ENCODE results near the gene PIP. TPM values are rescaled to one million over a fixed set of nuclear protein-coding genes. Genes with fewer than 3 reads are reported as not detected.
"Not testable (repeated sequence)": the region's sequence is repeated elsewhere in the genome, so short reads cannot be mapped to it uniquely, and the experiment has no call there.

The PIP gene
- total and polyA plus RNA-seq, 4 donors = not detected

GRCh38 chr7:143120691-143121405 is 11.0 kb upstream of the PIP start:
- Histone ChIP-seq H3K27me3 (ENCODE audit: control insufficient read depth in 1 of 2, insufficient read depth in 2 of 2, low read length in 1 of 2) (no peaks in the 10 kb centered on the region), H3K4me1 (ENCODE audit: control insufficient read depth in 1 of 2, insufficient read depth in 2 of 2, low read length in 2 of 2) (no peaks in the 10 kb centered on the region), H3K27ac (ENCODE audit: low read depth in 1 of 2, low read length in 2 of 2) (no peak overlapping the region), H3K4me3 (ENCODE audit: low read length in 2 of 2) (no peak overlapping the region), H3K9me3 (ENCODE audit: control insufficient read depth, low read length) (no peaks in the 10 kb centered on the region), H3K36me3 (ENCODE audit: control insufficient read depth in 1 of 2, insufficient read depth in 2 of 2, low read length in 1 of 2) (no peaks in the 10 kb centered on the region)
- intact Hi-C loops (cut with DNase I) = no loop called here
- DNase-seq (no peak), ATAC-seq (ENCODE audit: low FRiP score) (no peak)
- 51 to 53% methylated on average over 3 of the region's 3 CpGs for WGBS, 2 donors

- DNase-seq; H3K4me1 ChIP-seq (ENCODE audit: control insufficient read depth in 1 of 2, insufficient read depth in 2 of 2, low read length in 2 of 2); intact Hi-C loops (cut with DNase I); H3K9me3 ChIP-seq (ENCODE audit: control insufficient read depth, low read length); ATAC-seq (ENCODE audit: low FRiP score); H3K27me3 ChIP-seq (ENCODE audit: control insufficient read depth in 1 of 2, insufficient read depth in 2 of 2, low read length in 1 of 2); H3K4me3 ChIP-seq (ENCODE audit: low read length in 2 of 2); H3K36me3 ChIP-seq (ENCODE audit: control insufficient read depth in 1 of 2, insufficient read depth in 2 of 2, low read length in 1 of 2); H3K27ac ChIP-seq (ENCODE audit: low read depth in 1 of 2, low read length in 2 of 2): not testable (repeated sequence)
- 90 to 91% methylated on average over 8 to 9 of the region's 9 CpGs for WGBS, 2 donors
Measured at GRCh38 chr7:143123326-143123725, 8.6 kb upstream of the PIP start.

- Histone ChIP-seq H3K9me3 (ENCODE audit: control insufficient read depth, low read length) (peaks cover 1% of the 10 kb centered on the region), H3K36me3 (ENCODE audit: control insufficient read depth in 1 of 2, insufficient read depth in 2 of 2, low read length in 1 of 2) (no peaks in the 10 kb centered on the region), H3K27ac (ENCODE audit: low read depth in 1 of 2, low read length in 2 of 2) (no peak overlapping the region), H3K4me1 (ENCODE audit: control insufficient read depth in 1 of 2, insufficient read depth in 2 of 2, low read length in 2 of 2) (no peaks in the 10 kb centered on the region), H3K4me3 (ENCODE audit: low read length in 2 of 2) (no peak overlapping the region), H3K27me3 (ENCODE audit: control insufficient read depth in 1 of 2, insufficient read depth in 2 of 2, low read length in 1 of 2) (no peaks in the 10 kb centered on the region)
- intact Hi-C loops (cut with DNase I) = no loop called here
- ATAC-seq (ENCODE audit: low FRiP score) = no peak
- DNase-seq = no peak
- WGBS, 2 donors = 61 to 67% methylated on average over 1 of the region's 1 CpG
Measured at GRCh38 chr7:143126146-143126545, 5.7 kb upstream of the PIP start.

- intact Hi-C loops (cut with DNase I) = no loop called here
- no peak for DNase-seq
- Histone ChIP-seq H3K27me3 (ENCODE audit: control insufficient read depth in 1 of 2, insufficient read depth in 2 of 2, low read length in 1 of 2) (no peaks in the 10 kb centered on the region), H3K4me3 (ENCODE audit: low read length in 2 of 2) (no peak overlapping the region), H3K4me1 (ENCODE audit: control insufficient read depth in 1 of 2, insufficient read depth in 2 of 2, low read length in 2 of 2) (no peaks in the 10 kb centered on the region), H3K36me3 (ENCODE audit: control insufficient read depth in 1 of 2, insufficient read depth in 2 of 2, low read length in 1 of 2) (no peaks in the 10 kb centered on the region), H3K27ac (ENCODE audit: low read depth in 1 of 2, low read length in 2 of 2) (no peak overlapping the region), H3K9me3 (ENCODE audit: control insufficient read depth, low read length) (peaks cover 1% of the 10 kb centered on the region)
- ATAC-seq (ENCODE audit: low FRiP score) = no peak
- 77 to 82% methylated on average over 3 of the region's 3 CpGs for WGBS, 2 donors
Measured at GRCh38 chr7:143129051-143129450, 2.8 kb upstream of the PIP start.

- Histone ChIP-seq H3K36me3 (ENCODE audit: control insufficient read depth in 1 of 2, insufficient read depth in 2 of 2, low read length in 1 of 2) (no peaks in the 10 kb centered on the region), H3K9me3 (ENCODE audit: control insufficient read depth, low read length) (peaks cover 1% of the 10 kb centered on the region), H3K4me3 (ENCODE audit: low read length in 2 of 2) (no peak overlapping the region), H3K27ac (ENCODE audit: low read depth in 1 of 2, low read length in 2 of 2) (no peak overlapping the region), H3K27me3 (ENCODE audit: control insufficient read depth in 1 of 2, insufficient read depth in 2 of 2, low read length in 1 of 2) (no peaks in the 10 kb centered on the region), H3K4me1 (ENCODE audit: control insufficient read depth in 1 of 2, insufficient read depth in 2 of 2, low read length in 2 of 2) (no peaks in the 10 kb centered on the region)
- intact Hi-C loops (cut with DNase I) = no loop called here
- DNase-seq (no peak), ATAC-seq (ENCODE audit: low FRiP score) (no peak)
Measured at GRCh38 chr7:143129477-143129876, 2.4 kb upstream of the PIP start.

GRCh38 chr7:143130541-143130940 is 1.3 kb upstream of the PIP start:
- ATAC-seq (ENCODE audit: low FRiP score) (no peak), DNase-seq (no peak)
- H3K36me3 ChIP-seq (ENCODE audit: control insufficient read depth in 1 of 2, insufficient read depth in 2 of 2, low read length in 1 of 2) = no peaks in the 10 kb centered on the region
- no peak overlapping the region for H3K27ac ChIP-seq (ENCODE audit: low read depth in 1 of 2, low read length in 2 of 2)
- no peaks in the 10 kb centered on the region for H3K27me3 ChIP-seq (ENCODE audit: control insufficient read depth in 1 of 2, insufficient read depth in 2 of 2, low read length in 1 of 2)
- H3K9me3 ChIP-seq (ENCODE audit: control insufficient read depth, low read length) = peaks cover 1% of the 10 kb centered on the region
- intact Hi-C loops (cut with DNase I) = no loop called here
- H3K4me1 ChIP-seq (ENCODE audit: control insufficient read depth in 1 of 2, insufficient read depth in 2 of 2, low read length in 2 of 2) = no peaks in the 10 kb centered on the region
- H3K4me3 ChIP-seq (ENCODE audit: low read length in 2 of 2) = no peak overlapping the region

GRCh38 chr7:143147070-143147469 is 15.2 kb downstream of the PIP start:
- Histone ChIP-seq H3K4me1 (ENCODE audit: control insufficient read depth in 1 of 2, insufficient read depth in 2 of 2, low read length in 2 of 2) (no peaks in the 10 kb centered on the region), H3K27ac (ENCODE audit: low read depth in 1 of 2, low read length in 2 of 2) (no peak overlapping the region), H3K9me3 (ENCODE audit: control insufficient read depth, low read length) (no peaks in the 10 kb centered on the region), H3K4me3 (ENCODE audit: low read length in 2 of 2) (no peak overlapping the region), H3K27me3 (ENCODE audit: control insufficient read depth in 1 of 2, insufficient read depth in 2 of 2, low read length in 1 of 2) (no peaks in the 10 kb centered on the region), H3K36me3 (ENCODE audit: control insufficient read depth in 1 of 2, insufficient read depth in 2 of 2, low read length in 1 of 2) (no peaks in the 10 kb centered on the region)
- no peak for DNase-seq
- no peak for ATAC-seq (ENCODE audit: low FRiP score)
- intact Hi-C loops (cut with DNase I) = no loop called here

GRCh38 chr7:143148050-143148449 is 16.2 kb downstream of the PIP start:
- H3K27me3 ChIP-seq (ENCODE audit: control insufficient read depth in 1 of 2, insufficient read depth in 2 of 2, low read length in 1 of 2) = no peaks in the 10 kb centered on the region
- ATAC-seq (ENCODE audit: low FRiP score) (no peak), DNase-seq (no peak)
- no peak overlapping the region for H3K4me3 ChIP-seq (ENCODE audit: low read length in 2 of 2)
- intact Hi-C loops (cut with DNase I) = no loop called here
- no peaks in the 10 kb centered on the region for H3K4me1 ChIP-seq (ENCODE audit: control insufficient read depth in 1 of 2, insufficient read depth in 2 of 2, low read length in 2 of 2)
- H3K9me3 ChIP-seq (ENCODE audit: control insufficient read depth, low read length) = no peaks in the 10 kb centered on the region
- H3K27ac ChIP-seq (ENCODE audit: low read depth in 1 of 2, low read length in 2 of 2) = no peak overlapping the region
- no peaks in the 10 kb centered on the region for H3K36me3 ChIP-seq (ENCODE audit: control insufficient read depth in 1 of 2, insufficient read depth in 2 of 2, low read length in 1 of 2)
- 67 to 75% methylated on average over 4 of the region's 4 CpGs for WGBS, 2 donors

- Histone ChIP-seq H3K27ac (ENCODE audit: low read depth in 1 of 2, low read length in 2 of 2) (no peak overlapping the region), H3K36me3 (ENCODE audit: control insufficient read depth in 1 of 2, insufficient read depth in 2 of 2, low read length in 1 of 2) (no peaks in the 10 kb centered on the region), H3K9me3 (ENCODE audit: control insufficient read depth, low read length) (no peaks in the 10 kb centered on the region), H3K4me1 (ENCODE audit: control insufficient read depth in 1 of 2, insufficient read depth in 2 of 2, low read length in 2 of 2) (no peaks in the 10 kb centered on the region), H3K27me3 (ENCODE audit: control insufficient read depth in 1 of 2, insufficient read depth in 2 of 2, low read length in 1 of 2) (no peaks in the 10 kb centered on the region), H3K4me3 (ENCODE audit: low read length in 2 of 2) (no peak overlapping the region)
- no peak for ATAC-seq (ENCODE audit: low FRiP score)
- DNase-seq = no peak
- intact Hi-C loops (cut with DNase I) = no loop called here
Measured at GRCh38 chr7:143148651-143149050, 16.8 kb downstream of the PIP start.
